NOMO-1 treated with dmso at 0.1 percent for 144 hours (cell line): Measurements from ENCODE around the gene XIST.
"Not testable (repeated sequence)": the region's sequence is repeated elsewhere in the genome, so short reads cannot be mapped to it uniquely, and the experiment has no call there.

ENCODE experiments used
- DNase-seq: peaks from one replicate; lab custom pipeline; 2025; ENCODE audit not compliant: unreplicated experiment; lab: John Stamatoyannopoulos, UW

The XIST gene

GRCh38 chrX:73817393-73818199, 34.9 kb downstream of the XIST start:
- no peak for DNase-seq

- DNase-seq, result no peak
Observed at GRCh38 chrX:73812256-73812655, 40.3 kb downstream of the XIST start.

GRCh38 chrX:73804109-73804508, 48.4 kb downstream of the XIST start:
- DNase-seq, result not testable (repeated sequence)

GRCh38 chrX:73799888-73800287, 52.6 kb downstream of the XIST start:
- DNase-seq, result no peak

- DNase-seq, result not testable (repeated sequence)
Observed at GRCh38 chrX:73792511-73792910, 60.0 kb downstream of the XIST start.

- DNase-seq, result no peak
Observed at GRCh38 chrX:73785493-73785892, 67.0 kb downstream of the XIST start.
